Measurements from ENCODE around the gene ZNF467.

Gene ZNF467

DNA sequence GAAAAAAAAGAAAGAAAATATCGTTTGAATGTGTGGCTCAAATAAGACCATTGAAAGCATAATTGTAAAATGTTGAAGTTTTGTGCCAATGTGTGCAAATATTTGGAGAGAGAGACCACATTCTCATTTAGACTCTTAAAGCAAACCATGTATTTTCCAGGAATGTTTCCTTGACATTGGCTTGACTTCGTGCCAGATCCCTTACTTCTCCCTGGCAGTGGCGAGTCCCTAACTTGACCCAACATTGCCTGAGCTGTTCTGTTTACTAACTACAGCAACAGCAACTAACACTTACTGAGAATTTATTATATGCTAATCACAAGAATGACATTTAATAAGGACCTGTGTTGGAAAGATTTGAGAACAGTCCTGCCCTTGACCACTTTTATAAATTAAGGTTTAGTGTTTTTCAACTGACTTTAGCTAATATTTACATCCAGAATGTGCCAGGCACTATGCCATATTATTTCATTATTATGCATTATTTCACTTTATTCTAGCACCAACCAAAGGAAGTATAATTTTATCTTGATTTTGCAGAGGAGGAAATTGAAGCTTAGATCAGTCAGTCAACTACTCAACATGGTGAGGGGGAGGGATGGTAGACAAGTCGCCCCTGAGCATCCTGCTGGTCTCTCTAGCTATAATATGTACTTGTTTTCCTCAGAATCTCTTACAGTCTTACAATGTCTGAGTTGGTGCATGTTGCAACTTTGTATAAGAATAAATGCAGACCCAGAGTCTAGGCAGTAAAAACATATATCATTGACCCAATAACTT is 29.7 kb downstream of the ZNF467 start:
- no peak for TF ChIP-seq CTCF (conservative IDR thresholded peaks at IDR 0.05; ENCODE audit: low read depth, low read length)
- H3K4me3 ChIP-seq (IDR thresholded peaks at IDR 0.05; ENCODE audit: insufficient read depth, low read depth, low read length) = no peak overlapping the region
- no peak overlapping the region for H3K4me2 ChIP-seq
- H3K27ac ChIP-seq = no peak overlapping the region
- no peaks in the 10 kb centered on the region for H4K20me1 ChIP-seq (ENCODE audit: insufficient read depth)
- no peak overlapping the region for H3K9ac ChIP-seq
- no peak overlapping the region for H2AFZ ChIP-seq (ENCODE audit: low read depth)
- no peaks in the 10 kb centered on the region for H3K79me2 ChIP-seq (ENCODE audit: insufficient read depth, low read depth)
- H3K4me1 ChIP-seq (ENCODE audit: low read depth, poor library complexity, severe bottlenecking) = peaks cover 7% of the 10 kb centered on the region
- H3K27me3 ChIP-seq (ENCODE audit: insufficient read depth, low read depth) = no peaks in the 10 kb centered on the region
- H3K36me3 ChIP-seq (ENCODE audit: insufficient read depth) = no peaks in the 10 kb centered on the region

- H3K27ac ChIP-seq = no peak overlapping the region
These were observed 31.2 kb downstream of the ZNF467 start for GRCh38 chr7:149742075-149742701.

GRCh38 chr7:149741629-149742028 is 31.8 kb downstream of the ZNF467 start:
- H3K4me2 ChIP-seq = peak overlapping the region; percentile 93
- H3K27ac ChIP-seq = no peak overlapping the region
- TF ChIP-seq CTCF (conservative IDR thresholded peaks at IDR 0.05; ENCODE audit: low read depth, low read length) = no peak
- H3K4me3 ChIP-seq (IDR thresholded peaks at IDR 0.05; ENCODE audit: insufficient read depth, low read depth, low read length) = peak overlapping the region; percentile 85
- H3K4me1 ChIP-seq (ENCODE audit: low read depth, poor library complexity, severe bottlenecking) = peaks cover 7% of the 10 kb centered on the region
- H3K36me3 ChIP-seq (ENCODE audit: insufficient read depth) = no peaks in the 10 kb centered on the region
- H3K9ac ChIP-seq = peak overlapping the region; percentile 52
- H3K79me2 ChIP-seq (ENCODE audit: insufficient read depth, low read depth) = no peaks in the 10 kb centered on the region
- H4K20me1 ChIP-seq (ENCODE audit: insufficient read depth) = no peaks in the 10 kb centered on the region
- H2AFZ ChIP-seq (ENCODE audit: low read depth) = peak overlapping the region; percentile 98
- H3K27me3 ChIP-seq (ENCODE audit: insufficient read depth, low read depth) = no peaks in the 10 kb centered on the region

More at GRCh38 chr7:149742075-149742701, 31.2 kb downstream of the ZNF467 start:
- peak overlapping the region; percentile 52 for H3K9ac ChIP-seq
- no peaks in the 10 kb centered on the region for H4K20me1 ChIP-seq (ENCODE audit: insufficient read depth)
- TF ChIP-seq CTCF (conservative IDR thresholded peaks at IDR 0.05; ENCODE audit: low read depth, low read length) = peak; percentile 98
- no peaks in the 10 kb centered on the region for H3K27me3 ChIP-seq (ENCODE audit: insufficient read depth, low read depth)
- H3K36me3 ChIP-seq (ENCODE audit: insufficient read depth) = no peaks in the 10 kb centered on the region
- peak overlapping the region; percentile 85 for H3K4me3 ChIP-seq (IDR thresholded peaks at IDR 0.05; ENCODE audit: insufficient read depth, low read depth, low read length)
- H2AFZ ChIP-seq (ENCODE audit: low read depth) = peak overlapping the region; percentile 98
- H3K4me1 ChIP-seq (ENCODE audit: low read depth, poor library complexity, severe bottlenecking) = peaks cover 7% of the 10 kb centered on the region
- H3K79me2 ChIP-seq (ENCODE audit: insufficient read depth, low read depth) = no peaks in the 10 kb centered on the region
- H3K4me2 ChIP-seq = peak overlapping the region; percentile 93

DNA sequence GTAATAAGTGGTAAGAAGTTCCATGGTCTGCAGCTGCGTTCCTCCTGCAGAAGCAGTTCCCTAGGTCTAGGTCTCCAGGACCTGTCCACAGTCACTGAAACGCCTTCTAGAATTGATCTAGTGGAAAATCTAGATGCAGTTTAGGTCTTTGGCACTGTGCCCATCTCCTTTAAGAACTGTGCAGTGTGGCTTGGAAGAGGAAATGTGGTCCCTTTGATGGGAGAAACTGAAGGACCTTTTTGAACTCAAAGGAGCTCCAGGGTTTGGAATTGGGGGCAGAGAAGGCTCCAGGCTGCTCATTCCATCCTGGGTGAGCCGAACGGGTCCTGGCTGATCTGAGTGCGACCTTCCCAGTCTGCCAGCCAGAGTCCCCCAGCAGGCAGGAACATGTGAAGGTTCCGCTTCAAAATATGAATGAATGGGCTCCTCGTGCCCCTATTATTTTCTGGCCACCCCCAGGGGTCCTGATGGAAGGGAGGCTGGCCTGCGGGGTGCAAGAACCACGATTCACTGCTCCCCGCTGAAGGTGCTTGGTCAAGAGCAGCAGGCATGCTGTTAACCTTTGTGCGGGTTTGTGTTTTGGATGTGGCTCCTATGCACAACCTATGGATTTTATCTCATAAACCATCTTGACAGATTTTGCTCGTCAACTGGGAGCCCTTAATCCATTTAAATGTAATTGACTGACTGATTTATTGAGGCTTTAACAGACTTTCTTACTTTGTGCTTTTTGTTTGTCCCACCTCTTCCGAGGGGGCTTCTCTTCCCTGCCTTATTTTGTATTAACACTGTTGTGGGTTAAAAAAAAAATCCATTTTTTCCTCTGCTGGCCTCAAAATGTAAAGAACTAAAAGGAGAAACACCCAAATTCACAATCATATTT is 36.7 kb downstream of the ZNF467 start:
- Histone ChIP-seq H3K4me2 (no peak overlapping the region), H3K27me3 (ENCODE audit: insufficient read depth, low read depth) (no peaks in the 10 kb centered on the region)
- no peak for TF ChIP-seq CTCF (conservative IDR thresholded peaks at IDR 0.05; ENCODE audit: low read depth, low read length)

More for the DNA sequence above, 36.7 kb downstream of the ZNF467 start:
- Histone ChIP-seq H2AFZ (ENCODE audit: low read depth) (no peak overlapping the region), H3K9ac (no peak overlapping the region), H3K4me3 (IDR thresholded peaks at IDR 0.05; ENCODE audit: insufficient read depth, low read depth, low read length) (no peak overlapping the region), H3K27ac (no peak overlapping the region), H3K36me3 (ENCODE audit: insufficient read depth) (no peaks in the 10 kb centered on the region), H3K4me1 (ENCODE audit: low read depth, poor library complexity, severe bottlenecking) (peaks cover 7% of the 10 kb centered on the region), H4K20me1 (ENCODE audit: insufficient read depth) (no peaks in the 10 kb centered on the region), H3K79me2 (ENCODE audit: insufficient read depth, low read depth) (no peaks in the 10 kb centered on the region)
